Heart left ventricle (tissue), 16 donors: Measurements from ENCODE around the gene ZNF839. TPM values are rescaled to one million over a fixed set of nuclear protein-coding genes. Genes with fewer than 3 reads are reported as not detected.

Experiments used
- ATAC-seq, 4 donors: fragments of 200-7000 bp; cut with Tn5 transposase; one replicate each; pipeline ENCODE4 v1.9.1; 2020 to 2022; ENCODE audit warnings: moderate library complexity in 4 of 4, mild to moderate bottlenecking in 3 of 4, moderate number of reproducible peaks in 1 of 4
- DNase-seq, 5 donors: peaks; one replicate each; pipeline ENCODE4 v3.0.0-alpha.2; 2020
- H3K27ac ChIP-seq, 12 donors: fragments of 200-600 bp; sonication (generic) in 4 of 12; one replicate each; pipeline versions ENCODE4 v1.5.0 to v1.8.0; 2016 to 2022; ENCODE audit warnings: mild to moderate bottlenecking in 2 of 12
- H3K27me3 ChIP-seq, 9 donors: fragments of 200-600 bp; sonication (generic) in 2 of 9; one replicate each; pipeline versions ENCODE4 v1.5.1 to v1.8.0; 2016 to 2022; ENCODE audit warnings: mild to moderate bottlenecking in 3 of 9
- H3K36me3 ChIP-seq, 9 donors: fragments of 200-600 bp; sonication (generic) in 2 of 9; one replicate each; pipeline versions ENCODE4 v1.5.0 to v1.8.0; 2018 to 2022; ENCODE audit warnings: mild to moderate bottlenecking in 2 of 9
- H3K4me1 ChIP-seq, 12 donors: fragments of 200-600 bp; sonication (generic) in 4 of 12; one replicate each; pipeline versions ENCODE4 v1.5.0 to v1.8.0; 2016 to 2022; ENCODE audit warnings: mild to moderate bottlenecking in 3 of 12
- H3K4me3 ChIP-seq, 12 donors: fragments of 200-600 bp; sonication (generic) in 4 of 12; one replicate each; pipeline versions ENCODE4 v1.5.0 to v1.8.0; 2017 to 2022; ENCODE audit warnings: mild to moderate bottlenecking in 9 of 12, moderate library complexity in 4 of 12
- H3K9me3 ChIP-seq, 12 donors: fragments of 200-600 bp; sonication (generic) in 4 of 12; one replicate each; pipeline versions ENCODE4 v1.5.0 to v1.8.0; 2016 to 2022; ENCODE audit warnings: mild to moderate bottlenecking in 1 of 12
- POLR2A ChIP-seq, 2 donors: fragments of 450-650 bp; IDR thresholded peaks; one replicate each; pipeline ENCODE4 v1.6.1; 2017; ENCODE audit warnings: antibody characterized with exemption in 2 of 2, mild to moderate bottlenecking in 2 of 2, moderate library complexity in 2 of 2
- WGBS, 4 donors: extraction: QIAGEN DNeasy Blood & Tissue Kit in 2 of 4; methylation state at CpG; one replicate each; pipeline versions ENCODE4 v1.1.5 to v1.1.7; 2013 to 2018; 5-methylcytosine and 5-hydroxymethylcytosine counted together
- intact Hi-C, 10 donors: fragments of 100-400 bp; cut with DNase I; formaldehyde crosslinking; loops; one replicate each; pipeline versions ENCODE4 v1.11.1 to v1.14.2; 2022
- polyA plus RNA-seq, 2 donors: library from polyadenylated mRNA; stranded (reverse); fragments of 200-250 nt; gene quantifications; one replicate each; pipeline ENCODE4 v1.2.3, GENCODE V29; 2013
- total RNA-seq, 9 donors: library from RNA; depleted of rRNA in 2 of 9; stranded (reverse); fragments of >200 nt in 2 of 9; fragmentation: NEBNext Ultra II Directional in 3 of 9; extraction: Animal tissue kit (Norgen Biotek cat#: 25700) in 3 of 9; gene quantifications; one replicate each; pipeline versions ENCODE4 v1.1.0 to v1.2.4, GENCODE V29; 2016 to 2023
- TF ChIP-seq, protein P1 (sequence below), 12 donors: fragments of 200-600 bp; sonication (generic) in 4 of 12; IDR thresholded peaks; one replicate each; pipeline versions ENCODE4 v1.5.0 to v1.8.0; 2018 to 2022; ENCODE audit warnings: antibody characterized with exemption in 12 of 12, mild to moderate bottlenecking in 5 of 12
- donor health status: ischemic (EF 13 %, LVEDD 7.1; RV severe dilation, severe dysfunction).
- donor health status: healthy with polysubstance abuse.
- donor health status: DM: no; HTN: yes; CAD: no.
- donor health status: DM: no; HTN: no; CAD: no.
- donor health status: ischemic (EF 25% LVEDD 6.9; RV normal size, moderate dysfunction).
- donor health status: ischemic (EF 25% LVEDD 5.7; RV mildly dilated, moderate dysfunction).
- donor health status: healthy.
- donor health status: DM: yes; HTN: yes; CAD: no.
- donor health status: ischemic (EF 35%, LVEDD 5.7; RV mildly dilated, moderate dysfunction).
- donor health status: nonischemic (EF 11% LVEDD 7.7; RV severe dilation, severe dysfunction).
- donor health status: DM: yes; HTN: yes; CAD: no.
- donor health status: PGD.
- donor health status: ischemic (EF 29% LVEDD 5.4; RV normal size, mild dysfunction).
- donor health status: nonischemic (EF 23%, LVEDD 6.1; RV moderate dilation, normal function).

ZNF839 gene
- total and polyA plus RNA-seq, 11 donors: 4.3 to 12.3 (median 8.7) TPM

GRCh38 chr14:102316743-102317563, 2.6 kb upstream of the ZNF839 start:
- H3K27me3 ChIP-seq: no peaks in the 10 kb centered on the region
- TF ChIP-seq POLR2A (IDR thresholded peaks at IDR 0.05): peak in 1 of 2 donors; percentile 30
- TF ChIP-seq, protein P1, sequence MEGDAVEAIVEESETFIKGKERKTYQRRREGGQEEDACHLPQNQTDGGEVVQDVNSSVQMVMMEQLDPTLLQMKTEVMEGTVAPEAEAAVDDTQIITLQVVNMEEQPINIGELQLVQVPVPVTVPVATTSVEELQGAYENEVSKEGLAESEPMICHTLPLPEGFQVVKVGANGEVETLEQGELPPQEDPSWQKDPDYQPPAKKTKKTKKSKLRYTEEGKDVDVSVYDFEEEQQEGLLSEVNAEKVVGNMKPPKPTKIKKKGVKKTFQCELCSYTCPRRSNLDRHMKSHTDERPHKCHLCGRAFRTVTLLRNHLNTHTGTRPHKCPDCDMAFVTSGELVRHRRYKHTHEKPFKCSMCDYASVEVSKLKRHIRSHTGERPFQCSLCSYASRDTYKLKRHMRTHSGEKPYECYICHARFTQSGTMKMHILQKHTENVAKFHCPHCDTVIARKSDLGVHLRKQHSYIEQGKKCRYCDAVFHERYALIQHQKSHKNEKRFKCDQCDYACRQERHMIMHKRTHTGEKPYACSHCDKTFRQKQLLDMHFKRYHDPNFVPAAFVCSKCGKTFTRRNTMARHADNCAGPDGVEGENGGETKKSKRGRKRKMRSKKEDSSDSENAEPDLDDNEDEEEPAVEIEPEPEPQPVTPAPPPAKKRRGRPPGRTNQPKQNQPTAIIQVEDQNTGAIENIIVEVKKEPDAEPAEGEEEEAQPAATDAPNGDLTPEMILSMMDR (IDR thresholded peaks at IDR 0.05): peak; percentile 60 to 95 (median 82)
- DNase-seq: peak; percentile 92 to 97 (median 94)
- H3K4me1 ChIP-seq: peaks cover 0 to 56% (median 31%) of the 10 kb centered on the region in 12 donors
- H3K4me3 ChIP-seq: peak overlapping the region; percentile 27 to 74 (median 56)
- H3K36me3 ChIP-seq: no peaks in the 10 kb centered on the region
- H3K27ac ChIP-seq: peak overlapping the region; percentile 49 to 97 (median 94)
- 1 to 3% (median 2%) methylated on average over 43 to 54 of the region's 54 CpGs for WGBS, 4 donors
- no peaks in the 10 kb centered on the region for H3K9me3 ChIP-seq
- ATAC-seq: peak; percentile 70 to 83 (median 80)
- intact Hi-C loops: loop anchor here in 8 of 10 donors (5.0 to 10.0 kb wide), 12 partner anchors 45 to 612 kb away; partner anchors contain the start of genes DYNC1H1 (in 5 of the 8), CINP (in 2 of the 8), HSP90AA1 (in 2 of the 8) and TECPR2 (in 2 of the 8)

- DNase-seq (peak in 4 of 5 donors; percentile 57 to 81 (median 68)), ATAC-seq (peak; percentile 17 to 45 (median 42))
- H3K27me3 ChIP-seq: no peaks in the 10 kb centered on the region
- WGBS, 4 donors: 33 to 52% (median 48%) methylated on average over 12 of the region's 12 CpGs
- H3K4me1 ChIP-seq: peaks cover 0 to 56% (median 31%) of the 10 kb centered on the region in 12 donors
- TF ChIP-seq, protein P1 (IDR thresholded peaks at IDR 0.05): peak in 5 of 12 donors; percentile 13 to 34 (median 26)
- TF ChIP-seq POLR2A (IDR thresholded peaks at IDR 0.05): no peak
- intact Hi-C loops: loop anchor here in 8 of 10 donors (2.0 to 10.0 kb wide), 13 partner anchors 45 to 613 kb away; partner anchors contain the start of genes DYNC1H1 (in 5 of the 8), CINP (in 2 of the 8), HSP90AA1 (in 2 of the 8) and TECPR2 (in 2 of the 8)
- peak overlapping the region; percentile 49 to 97 (median 94) for H3K27ac ChIP-seq
- peak overlapping the region; percentile 27 to 74 (median 56) for H3K4me3 ChIP-seq
- H3K9me3 ChIP-seq: no peaks in the 10 kb centered on the region
- peaks cover 0 to 6% (median 0%) of the 10 kb centered on the region in 9 donors for H3K36me3 ChIP-seq
Observed at GRCh38 chr14:102317564-102318248, 1.8 kb upstream of the ZNF839 start.

DNA sequence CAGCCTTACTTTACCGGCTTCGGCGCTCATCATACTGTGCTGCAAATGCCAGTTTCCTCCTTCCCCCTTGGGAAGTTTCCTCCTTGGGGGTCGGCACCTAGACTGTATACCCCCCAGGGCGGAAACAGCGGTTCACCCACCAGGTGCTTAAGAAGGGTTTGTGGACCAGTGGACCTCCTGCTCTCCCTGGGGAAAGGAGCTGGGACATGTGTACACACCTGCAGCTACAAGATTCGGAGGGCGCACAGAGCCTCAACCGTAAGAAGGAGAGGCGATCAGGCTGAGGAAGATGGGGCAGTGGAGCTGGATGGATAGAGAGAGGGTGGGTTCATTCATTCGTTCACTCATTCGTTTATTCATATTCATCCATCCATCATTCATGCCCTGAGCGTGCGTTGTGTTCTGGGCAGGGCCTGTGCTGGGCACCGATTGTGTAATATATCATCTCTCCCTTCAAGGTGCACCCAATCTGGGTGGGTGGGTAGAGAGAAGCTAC, 717 bp upstream of the ZNF839 start:
- intact Hi-C loops: loop anchor here in 8 of 10 donors (2.0 to 10.0 kb wide), 13 partner anchors 43 to 614 kb away; partner anchors contain the start of genes DYNC1H1 (in 5 of the 8), CINP (in 2 of the 8), HSP90AA1 (in 2 of the 8) and TECPR2 (in 2 of the 8)
- Histone ChIP-seq H3K4me1 (peaks cover 0 to 59% (median 34%) of the 10 kb centered on the region in 12 donors), H3K36me3 (peaks cover 0 to 6% (median 0%) of the 10 kb centered on the region in 9 donors), H3K27me3 (no peaks in the 10 kb centered on the region), H3K4me3 (peak overlapping the region; percentile 59 to 97 (median 78)), H3K9me3 (no peaks in the 10 kb centered on the region), H3K27ac (peak overlapping the region; percentile 85 to 97 (median 96))
- WGBS, 4 donors: 63 to 76% (median 72%) methylated on average over 15 of the region's 15 CpGs
- TF ChIP-seq, protein P1 (IDR thresholded peaks at IDR 0.05): no peak
- no peak for TF ChIP-seq POLR2A (IDR thresholded peaks at IDR 0.05)
- DNase-seq (peak in 1 of 5 donors; percentile 58), ATAC-seq (no peak)
